ENCODE results near the gene C9.
A peak's percentile ranks its signal among the peaks of the same experiment; 100 is the strongest.
"Not testable (repeated sequence)": the region's sequence is repeated elsewhere in the genome, so short reads cannot be mapped to it uniquely, and the experiment has no call there.

Gene C9

DNA sequence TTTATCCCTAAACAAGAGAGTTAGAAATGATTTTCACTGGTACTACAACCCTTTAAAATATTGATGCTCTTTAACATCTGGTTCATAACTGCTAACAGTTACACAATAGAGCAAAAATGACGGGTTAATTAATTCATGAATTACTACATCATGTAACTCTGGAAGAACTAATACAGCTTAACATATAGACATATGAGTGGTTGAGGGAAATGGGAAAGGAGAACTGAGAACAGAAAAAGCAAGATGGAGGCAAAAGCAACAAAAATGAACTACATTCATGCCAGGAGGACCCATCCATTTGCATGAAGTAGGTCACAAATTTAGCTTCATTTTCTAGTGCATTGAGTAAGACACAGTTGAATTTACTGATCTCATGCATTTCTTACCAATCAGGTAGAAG, 61.8 kb downstream of the C9 start:
- no peaks in the 10 kb centered on the region for H3K36me3 ChIP-seq (ENCODE audit: control insufficient read depth in 1 of 2, insufficient read depth in 2 of 2, low read length in 2 of 2)
- H3K4me3 ChIP-seq (ENCODE audit: low read depth in 1 of 2, low read length in 2 of 2) = no peak overlapping the region
- H3K4me1 ChIP-seq (ENCODE audit: control insufficient read depth in 1 of 2, insufficient read depth in 2 of 2, low read length in 2 of 2) = no peaks in the 10 kb centered on the region
- H3K27ac ChIP-seq (ENCODE audit: low read depth, low read length) = no peak overlapping the region
- peaks cover 3% of the 10 kb centered on the region in 2 donors for H3K9me3 ChIP-seq (ENCODE audit: control insufficient read depth in 1 of 2, low read length in 2 of 2)
- no peak overlapping the region for H3K9ac ChIP-seq (ENCODE audit: low read depth in 1 of 2, low read length in 2 of 2)
- no peaks in the 10 kb centered on the region for H3K27me3 ChIP-seq (ENCODE audit: control insufficient read depth in 1 of 2, insufficient read depth in 2 of 2, low read length in 2 of 2)

DNA sequence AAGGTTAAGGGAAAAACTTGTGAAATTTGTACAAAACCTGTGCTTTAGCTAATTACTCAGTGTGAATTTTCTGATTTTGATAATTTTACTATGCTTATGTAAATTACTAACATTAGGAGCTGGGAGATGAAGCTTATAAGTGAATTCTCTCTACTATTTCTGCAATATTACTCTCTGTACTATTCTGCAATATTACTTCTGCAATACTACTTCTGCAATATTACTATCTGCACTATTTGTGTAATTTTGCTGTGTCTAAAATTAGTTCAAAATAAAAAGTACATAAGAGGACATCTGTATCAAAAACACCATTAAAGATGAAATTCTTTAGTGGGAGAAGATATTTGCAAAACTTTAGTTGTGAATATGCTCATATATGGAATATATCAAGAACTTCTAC, 62.9 kb downstream of the C9 start:
- Histone ChIP-seq H3K4me1 (ENCODE audit: control insufficient read depth in 1 of 2, insufficient read depth in 2 of 2, low read length in 2 of 2) (no peaks in the 10 kb centered on the region), H3K9me3 (ENCODE audit: control insufficient read depth in 1 of 2, low read length in 2 of 2) (peaks cover 3% of the 10 kb centered on the region in 2 donors), H3K27ac (ENCODE audit: low read depth, low read length) (no peak overlapping the region), H3K27me3 (ENCODE audit: control insufficient read depth in 1 of 2, insufficient read depth in 2 of 2, low read length in 2 of 2) (no peaks in the 10 kb centered on the region), H3K4me3 (ENCODE audit: low read depth in 1 of 2, low read length in 2 of 2) (no peak overlapping the region), H3K36me3 (ENCODE audit: control insufficient read depth in 1 of 2, insufficient read depth in 2 of 2, low read length in 2 of 2) (no peaks in the 10 kb centered on the region), H3K9ac (ENCODE audit: low read depth in 1 of 2, low read length in 2 of 2) (no peak overlapping the region)

DNA sequence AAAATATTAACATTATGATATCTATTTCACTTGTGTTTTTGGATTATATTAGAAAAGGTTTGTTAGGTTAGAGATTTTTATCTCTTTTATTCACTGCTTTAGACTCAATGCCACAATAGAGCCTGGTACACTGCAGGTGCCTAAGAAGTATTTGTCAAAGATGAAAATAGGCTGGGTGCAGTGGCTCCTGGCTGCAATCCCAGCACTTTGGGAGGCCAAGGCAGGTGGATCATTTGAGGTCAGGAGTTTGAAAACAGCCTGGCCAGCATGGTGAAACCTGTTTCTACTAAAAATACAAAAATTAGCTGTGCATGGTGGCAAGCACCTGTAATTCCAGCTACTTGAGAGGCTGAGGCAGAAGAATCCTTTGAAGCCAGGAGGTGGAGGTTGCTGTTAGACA, 64.3 kb downstream of the C9 start:
- H3K4me1 ChIP-seq (ENCODE audit: control insufficient read depth in 1 of 2, insufficient read depth in 2 of 2, low read length in 2 of 2) = no peaks in the 10 kb centered on the region
- H3K9ac ChIP-seq (ENCODE audit: low read depth in 1 of 2, low read length in 2 of 2) = no peak overlapping the region
- no peaks in the 10 kb centered on the region for H3K27me3 ChIP-seq (ENCODE audit: control insufficient read depth in 1 of 2, insufficient read depth in 2 of 2, low read length in 2 of 2)
- no peak overlapping the region for H3K27ac ChIP-seq (ENCODE audit: low read depth, low read length)
- H3K36me3 ChIP-seq (ENCODE audit: control insufficient read depth in 1 of 2, insufficient read depth in 2 of 2, low read length in 2 of 2) = no peaks in the 10 kb centered on the region
- H3K4me3 ChIP-seq (ENCODE audit: low read depth in 1 of 2, low read length in 2 of 2) = no peak overlapping the region
- peaks cover 3 to 5% of the 10 kb centered on the region in 2 donors for H3K9me3 ChIP-seq (ENCODE audit: control insufficient read depth in 1 of 2, low read length in 2 of 2)

DNA sequence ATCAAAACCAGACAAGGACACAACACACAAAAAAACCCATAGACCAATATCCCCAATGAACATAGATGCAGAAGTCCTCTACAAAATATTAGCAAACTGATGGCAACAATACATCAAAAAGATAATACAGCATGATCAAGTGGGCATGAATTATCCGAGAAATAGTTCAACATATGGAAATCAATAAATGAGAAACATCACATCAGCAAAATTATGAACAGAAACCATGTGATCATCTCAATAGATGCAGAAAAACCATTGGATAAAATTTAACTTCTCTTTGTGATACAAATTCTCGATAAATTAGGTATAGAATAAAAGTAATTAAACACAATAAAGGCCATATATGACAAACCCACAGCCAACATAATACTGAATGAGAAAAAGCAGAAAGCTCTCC, 69.6 kb downstream of the C9 start:
- no peak overlapping the region for H3K4me3 ChIP-seq (ENCODE audit: low read depth in 1 of 2, low read length in 2 of 2)
- H3K27me3 ChIP-seq (ENCODE audit: control insufficient read depth in 1 of 2, insufficient read depth in 2 of 2, low read length in 2 of 2) = no peaks in the 10 kb centered on the region
- H3K9ac ChIP-seq (ENCODE audit: low read depth in 1 of 2, low read length in 2 of 2) = no peak overlapping the region
- no peaks in the 10 kb centered on the region for H3K36me3 ChIP-seq (ENCODE audit: control insufficient read depth in 1 of 2, insufficient read depth in 2 of 2, low read length in 2 of 2)
- H3K4me1 ChIP-seq (ENCODE audit: control insufficient read depth in 1 of 2, insufficient read depth in 2 of 2, low read length in 2 of 2) = no peaks in the 10 kb centered on the region
- H3K9me3 ChIP-seq (ENCODE audit: control insufficient read depth in 1 of 2, low read length in 2 of 2) = peaks cover 3 to 5% of the 10 kb centered on the region in 2 donors
- no peak overlapping the region for H3K27ac ChIP-seq (ENCODE audit: low read depth, low read length)

DNA sequence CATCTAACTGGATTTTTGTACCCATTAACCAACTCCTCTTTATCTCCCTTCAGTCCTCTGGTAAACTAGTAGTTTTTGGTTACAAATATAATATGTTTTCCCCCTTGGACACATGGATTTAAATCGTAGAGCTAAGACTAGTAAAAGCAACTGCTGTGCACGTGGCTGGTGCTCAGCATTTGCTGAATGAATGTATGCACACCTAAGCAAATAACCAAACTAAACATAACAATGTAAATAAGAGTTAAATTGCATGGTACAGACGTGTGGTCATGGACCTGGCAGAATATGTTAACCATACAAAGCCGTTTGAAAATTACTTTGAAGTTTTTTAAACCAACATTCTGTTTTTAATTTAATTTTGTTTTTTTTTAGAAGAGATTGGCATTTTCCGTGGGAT, 79.7 kb downstream of the C9 start:
- Histone ChIP-seq H3K9me3 (ENCODE audit: control insufficient read depth in 1 of 2, low read length in 2 of 2) (no peaks in the 10 kb centered on the region), H3K4me1 (ENCODE audit: control insufficient read depth in 1 of 2, insufficient read depth in 2 of 2, low read length in 2 of 2) (no peaks in the 10 kb centered on the region), H3K9ac (ENCODE audit: low read depth in 1 of 2, low read length in 2 of 2) (no peak overlapping the region), H3K27ac (ENCODE audit: low read depth, low read length) (no peak overlapping the region), H3K4me3 (ENCODE audit: low read depth in 1 of 2, low read length in 2 of 2) (no peak overlapping the region), H3K27me3 (ENCODE audit: control insufficient read depth in 1 of 2, insufficient read depth in 2 of 2, low read length in 2 of 2) (no peaks in the 10 kb centered on the region), H3K36me3 (ENCODE audit: control insufficient read depth in 1 of 2, insufficient read depth in 2 of 2, low read length in 2 of 2) (no peaks in the 10 kb centered on the region)

DNA sequence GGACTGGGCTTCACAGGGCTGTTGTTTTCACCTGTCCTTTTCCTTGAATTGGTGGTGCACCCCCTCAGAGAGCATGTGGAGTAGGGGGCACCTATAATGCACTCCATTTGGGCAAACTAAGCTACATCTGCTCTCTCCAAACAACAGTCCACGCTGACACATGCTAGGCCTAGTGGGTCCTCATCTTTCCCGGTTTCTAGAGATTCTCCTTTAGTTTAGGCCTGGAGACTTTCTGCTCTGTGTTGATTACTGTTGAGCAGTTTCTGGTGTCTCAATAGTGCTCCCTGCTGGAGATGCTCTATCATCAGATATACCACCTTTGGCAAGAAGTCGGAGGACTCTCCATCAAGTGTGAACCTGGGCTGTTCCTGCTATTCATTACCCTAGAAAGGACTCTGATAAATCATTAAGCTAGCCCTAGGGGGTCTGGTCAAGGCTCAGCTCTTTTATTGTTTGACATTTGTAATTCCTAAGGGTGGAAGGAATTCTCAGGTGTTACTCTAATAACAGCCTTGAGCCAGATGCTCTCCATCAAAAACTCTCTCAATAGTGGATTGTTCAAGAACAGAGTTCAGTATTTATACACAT, 81.0 kb downstream of the C9 start:
- no peak overlapping the region for H3K4me3 ChIP-seq (ENCODE audit: low read depth in 1 of 2, low read length in 2 of 2)
- H3K9me3 ChIP-seq (ENCODE audit: control insufficient read depth in 1 of 2, low read length in 2 of 2) = no peaks in the 10 kb centered on the region
- H3K4me1 ChIP-seq (ENCODE audit: control insufficient read depth in 1 of 2, insufficient read depth in 2 of 2, low read length in 2 of 2) = no peaks in the 10 kb centered on the region
- no peaks in the 10 kb centered on the region for H3K27me3 ChIP-seq (ENCODE audit: control insufficient read depth in 1 of 2, insufficient read depth in 2 of 2, low read length in 2 of 2)
- H3K36me3 ChIP-seq (ENCODE audit: control insufficient read depth in 1 of 2, insufficient read depth in 2 of 2, low read length in 2 of 2) = no peaks in the 10 kb centered on the region
- no peak overlapping the region for H3K9ac ChIP-seq (ENCODE audit: low read depth in 1 of 2, low read length in 2 of 2)
- no peak overlapping the region for H3K27ac ChIP-seq (ENCODE audit: low read depth, low read length)

DNA sequence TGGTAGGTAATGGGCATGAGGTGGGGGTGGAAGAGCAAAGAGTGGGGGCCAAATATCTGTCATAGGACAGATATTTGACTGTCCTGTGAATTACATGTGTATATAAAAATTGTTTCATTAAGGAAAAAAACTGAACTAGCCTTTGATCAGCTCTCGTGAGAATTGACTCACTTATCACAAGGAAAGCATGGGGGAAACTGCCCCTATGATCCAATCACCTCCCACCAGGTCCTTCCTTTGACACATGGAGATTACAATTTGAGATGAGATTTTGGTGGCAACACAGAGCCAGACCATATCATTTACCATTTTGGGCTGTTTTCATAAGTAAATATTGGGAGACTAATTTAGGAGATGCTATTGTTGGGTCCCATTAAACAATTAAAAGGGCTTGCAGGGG, 81.7 kb downstream of the C9 start:
- Histone ChIP-seq H3K9ac (ENCODE audit: low read depth in 1 of 2, low read length in 2 of 2) (no peak overlapping the region), H3K4me1 (ENCODE audit: control insufficient read depth in 1 of 2, insufficient read depth in 2 of 2, low read length in 2 of 2) (no peaks in the 10 kb centered on the region), H3K4me3 (ENCODE audit: low read depth in 1 of 2, low read length in 2 of 2) (no peak overlapping the region), H3K9me3 (ENCODE audit: control insufficient read depth in 1 of 2, low read length in 2 of 2) (no peaks in the 10 kb centered on the region), H3K27me3 (ENCODE audit: control insufficient read depth in 1 of 2, insufficient read depth in 2 of 2, low read length in 2 of 2) (no peaks in the 10 kb centered on the region), H3K27ac (ENCODE audit: low read depth, low read length) (no peak overlapping the region), H3K36me3 (ENCODE audit: control insufficient read depth in 1 of 2, insufficient read depth in 2 of 2, low read length in 2 of 2) (no peaks in the 10 kb centered on the region)

DNA sequence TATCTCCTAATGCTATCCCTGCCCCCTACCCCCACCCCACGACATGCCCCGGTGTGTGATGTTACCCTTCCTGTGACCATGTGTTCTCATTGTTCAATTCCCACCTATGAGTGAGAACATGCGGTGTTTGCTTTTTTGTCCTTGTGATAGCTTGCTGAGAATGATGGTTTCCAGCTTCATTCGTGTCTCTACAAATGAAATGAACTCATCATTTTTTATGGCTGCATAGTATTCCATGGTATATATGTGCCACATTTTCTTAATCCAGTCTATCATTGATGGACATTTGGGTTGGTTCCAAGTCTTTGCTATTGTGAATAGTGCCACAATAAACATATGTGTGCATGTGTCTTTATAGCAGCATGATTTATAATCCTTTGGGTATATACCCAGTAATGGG, 88.4 kb downstream of the C9 start:
- not testable (repeated sequence) for H3K4me3 ChIP-seq (ENCODE audit: low read depth in 1 of 2, low read length in 2 of 2); H3K36me3 ChIP-seq (ENCODE audit: control insufficient read depth in 1 of 2, insufficient read depth in 2 of 2, low read length in 2 of 2); H3K4me1 ChIP-seq (ENCODE audit: control insufficient read depth in 1 of 2, insufficient read depth in 2 of 2, low read length in 2 of 2); H3K27ac ChIP-seq (ENCODE audit: low read depth, low read length); H3K9ac ChIP-seq (ENCODE audit: low read depth in 1 of 2, low read length in 2 of 2); H3K27me3 ChIP-seq (ENCODE audit: control insufficient read depth in 1 of 2, insufficient read depth in 2 of 2, low read length in 2 of 2); H3K9me3 ChIP-seq (ENCODE audit: control insufficient read depth in 1 of 2, low read length in 2 of 2)

DNA sequence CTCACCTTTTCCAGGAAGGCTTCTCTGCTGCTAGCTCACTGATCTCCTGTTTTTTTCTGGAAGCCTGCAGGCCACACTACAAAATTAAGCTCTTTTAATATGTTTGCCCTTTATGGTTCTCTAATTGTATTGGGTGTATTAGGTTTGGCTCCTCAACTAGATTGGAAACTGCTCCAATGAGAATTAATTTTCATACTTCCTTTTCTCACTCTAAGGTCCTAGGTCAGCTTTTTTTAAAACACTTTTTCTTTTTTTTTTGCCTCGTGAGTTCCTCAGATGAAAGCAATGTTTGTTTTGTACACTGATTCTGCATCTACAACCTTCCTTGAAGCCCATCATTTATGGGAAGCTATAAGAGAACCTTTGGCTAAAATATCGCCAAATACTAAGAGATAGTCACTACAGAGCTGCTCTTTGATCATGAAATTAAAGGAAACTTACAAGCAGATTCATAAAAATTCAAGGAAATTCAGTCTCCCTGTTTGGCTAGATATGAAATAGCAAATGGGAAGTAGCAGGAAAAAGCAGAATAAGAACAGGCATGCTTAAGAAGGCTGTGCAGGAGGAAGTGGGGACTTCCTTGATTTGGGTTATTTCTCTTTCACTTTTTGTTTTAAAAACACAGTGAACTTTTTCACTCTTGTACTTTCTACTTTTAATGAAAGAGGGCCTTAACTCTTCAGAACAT, 89.8 kb downstream of the C9 start:
- H3K36me3 ChIP-seq (ENCODE audit: control insufficient read depth in 1 of 2, insufficient read depth in 2 of 2, low read length in 2 of 2) = no peaks in the 10 kb centered on the region
- H3K27ac ChIP-seq (ENCODE audit: low read depth, low read length) = no peak overlapping the region
- peaks cover 5 to 6% of the 10 kb centered on the region in 2 donors for H3K4me1 ChIP-seq (ENCODE audit: control insufficient read depth in 1 of 2, insufficient read depth in 2 of 2, low read length in 2 of 2)
- peak overlapping the region; percentile 6 to 48 for H3K4me3 ChIP-seq (ENCODE audit: low read depth in 1 of 2, low read length in 2 of 2)
- no peaks in the 10 kb centered on the region for H3K9me3 ChIP-seq (ENCODE audit: control insufficient read depth in 1 of 2, low read length in 2 of 2)
- no peak overlapping the region for H3K9ac ChIP-seq (ENCODE audit: low read depth in 1 of 2, low read length in 2 of 2)
- no peaks in the 10 kb centered on the region for H3K27me3 ChIP-seq (ENCODE audit: control insufficient read depth in 1 of 2, insufficient read depth in 2 of 2, low read length in 2 of 2)

DNA sequence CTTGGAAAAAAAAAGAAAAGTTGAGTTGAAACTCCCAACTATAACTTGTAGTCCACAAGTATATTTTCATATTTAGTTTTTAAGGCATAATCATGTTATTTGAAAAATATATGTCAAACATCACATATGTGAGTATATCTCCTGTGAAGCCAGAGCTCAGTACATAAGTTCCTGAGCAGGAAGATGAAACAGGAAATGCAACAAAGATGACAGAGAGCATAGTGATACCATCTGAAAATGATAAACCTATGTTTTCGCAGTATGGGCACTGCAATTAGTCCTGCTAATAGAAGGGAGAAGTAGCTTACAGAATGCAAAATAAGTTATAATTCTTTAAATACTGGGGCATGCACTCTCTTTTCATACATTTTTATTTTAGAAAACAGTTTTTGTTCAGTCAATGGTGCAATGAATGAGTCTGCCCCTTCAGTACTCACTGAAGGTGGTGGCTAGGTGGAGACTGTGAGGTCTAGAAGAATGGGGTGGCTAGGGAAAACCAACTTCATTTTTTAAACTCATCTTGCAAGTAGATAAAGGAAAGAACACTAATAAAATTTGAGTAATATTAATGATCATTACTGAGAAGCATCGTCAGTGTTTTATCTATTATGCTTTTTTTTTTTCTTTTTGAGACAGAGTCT, 90.9 kb downstream of the C9 start:
- peaks cover 5 to 6% of the 10 kb centered on the region in 2 donors for H3K4me1 ChIP-seq (ENCODE audit: control insufficient read depth in 1 of 2, insufficient read depth in 2 of 2, low read length in 2 of 2)
- no peak overlapping the region for H3K9ac ChIP-seq (ENCODE audit: low read depth in 1 of 2, low read length in 2 of 2)
- H3K9me3 ChIP-seq (ENCODE audit: control insufficient read depth in 1 of 2, low read length in 2 of 2) = no peaks in the 10 kb centered on the region
- H3K27me3 ChIP-seq (ENCODE audit: control insufficient read depth in 1 of 2, insufficient read depth in 2 of 2, low read length in 2 of 2) = no peaks in the 10 kb centered on the region
- H3K27ac ChIP-seq (ENCODE audit: low read depth, low read length) = no peak overlapping the region
- H3K4me3 ChIP-seq (ENCODE audit: low read depth in 1 of 2, low read length in 2 of 2) = no peak overlapping the region
- H3K36me3 ChIP-seq (ENCODE audit: control insufficient read depth in 1 of 2, insufficient read depth in 2 of 2, low read length in 2 of 2) = no peaks in the 10 kb centered on the region
